GM19328 (cell line): ENCODE results near the gene ANXA4.

Experiments
- ATAC-seq: cut with Tn5 transposase; IDR thresholded peaks from one replicate; pipeline ENCODE4 v1.9.1; 2021; ENCODE audit warnings: mild to moderate bottlenecking, moderate library complexity; ENCODE audit not compliant: unreplicated experiment

Gene ANXA4

DNA sequence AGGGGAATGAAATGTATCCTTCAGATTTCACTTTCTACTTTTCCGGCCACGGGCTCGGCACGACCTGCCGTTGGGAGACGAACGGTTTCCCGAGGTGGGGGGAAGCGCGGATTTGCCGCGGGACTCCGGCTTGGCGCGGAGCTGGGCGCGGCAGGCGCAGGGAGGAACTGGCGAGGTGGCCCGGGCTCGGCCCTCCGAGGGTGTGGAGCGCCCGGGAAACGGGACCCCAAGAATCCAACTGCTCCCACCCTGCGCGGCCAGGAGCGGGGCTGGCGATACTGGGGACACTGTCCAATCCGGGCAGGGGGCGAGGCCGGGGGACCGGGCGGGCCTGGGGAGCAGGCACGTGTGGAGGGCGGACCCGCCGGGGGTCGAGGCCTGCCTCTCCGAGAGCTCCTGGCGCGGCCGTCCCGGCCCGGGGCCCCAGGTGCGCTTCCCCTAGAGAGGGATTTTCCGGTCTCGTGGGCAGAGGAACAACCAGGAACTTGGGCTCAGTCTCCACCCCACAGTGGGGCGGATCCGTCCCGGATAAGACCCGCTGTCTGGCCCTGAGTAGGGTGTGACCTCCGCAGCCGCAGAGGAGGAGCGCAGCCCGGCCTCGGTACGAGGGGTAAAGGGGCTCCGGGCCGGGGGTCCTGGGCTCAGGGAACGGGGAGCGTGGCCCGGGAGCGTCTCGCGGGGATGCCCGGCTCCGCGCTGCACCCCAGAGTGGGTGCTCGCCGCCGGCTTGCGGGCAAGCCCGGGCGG is at the start of gene ANXA4:
ANXA4 (plus strand) TSS at position 560 of the 747 bp plus-strand sequence. CDS start 39,432 bp downstream, outside the sequence.
- peak; percentile 79 for ATAC-seq

DNA sequence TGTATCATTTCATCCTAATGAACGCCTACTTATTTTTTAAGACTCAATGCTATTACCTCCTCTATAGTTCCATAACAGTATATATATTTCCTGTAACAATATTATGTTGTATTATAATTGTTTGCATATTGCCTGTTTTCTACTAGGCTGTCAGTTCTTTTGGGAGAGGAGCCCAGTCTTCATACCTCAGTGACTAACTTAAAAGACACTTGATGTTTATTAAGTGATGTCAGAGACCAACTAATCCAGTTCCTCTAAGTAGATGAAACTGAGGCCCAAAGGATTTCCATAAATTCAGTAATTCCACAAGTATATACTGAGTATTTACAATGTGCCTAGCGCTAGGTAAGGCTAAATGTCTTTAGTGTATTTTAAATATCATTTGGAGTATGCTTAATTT is 49.5 kb upstream of the ANXA4 start:
- no peak for ATAC-seq

DNA sequence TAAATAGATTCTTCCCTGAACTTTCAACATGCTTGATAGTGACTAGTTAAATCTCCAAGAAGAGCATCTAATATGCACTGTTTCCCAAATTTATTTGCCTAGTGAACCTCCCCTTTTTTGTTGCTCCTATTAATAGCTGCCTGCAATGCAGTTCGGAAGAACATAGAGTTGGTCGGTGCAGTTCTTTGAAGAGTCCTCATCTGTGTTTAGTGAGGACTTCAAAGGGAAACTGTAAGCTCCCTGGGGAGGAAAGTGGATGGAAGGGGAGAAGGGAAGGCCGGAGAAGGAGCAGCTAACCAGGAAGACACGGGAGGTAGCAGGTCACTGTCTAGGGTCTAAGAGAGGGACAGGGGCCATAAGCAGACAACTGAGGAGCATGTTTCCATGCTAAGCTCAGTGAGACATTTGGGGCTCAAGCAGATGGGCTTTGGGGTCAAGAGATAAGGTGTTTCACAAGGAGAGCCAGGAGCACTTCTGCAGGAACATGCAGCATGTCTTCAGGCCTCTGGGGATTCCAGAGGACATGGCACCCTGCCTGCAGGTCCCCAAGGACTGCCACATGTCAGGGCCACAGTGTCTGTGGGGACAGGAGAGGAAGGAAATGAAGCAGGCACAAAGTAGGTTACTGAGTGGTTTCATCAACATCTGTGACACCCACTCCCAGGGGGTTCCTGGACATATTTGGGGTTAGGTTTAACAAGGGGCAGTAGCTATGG is 48.7 kb upstream of the ANXA4 start:
- ATAC-seq, result no peak

DNA sequence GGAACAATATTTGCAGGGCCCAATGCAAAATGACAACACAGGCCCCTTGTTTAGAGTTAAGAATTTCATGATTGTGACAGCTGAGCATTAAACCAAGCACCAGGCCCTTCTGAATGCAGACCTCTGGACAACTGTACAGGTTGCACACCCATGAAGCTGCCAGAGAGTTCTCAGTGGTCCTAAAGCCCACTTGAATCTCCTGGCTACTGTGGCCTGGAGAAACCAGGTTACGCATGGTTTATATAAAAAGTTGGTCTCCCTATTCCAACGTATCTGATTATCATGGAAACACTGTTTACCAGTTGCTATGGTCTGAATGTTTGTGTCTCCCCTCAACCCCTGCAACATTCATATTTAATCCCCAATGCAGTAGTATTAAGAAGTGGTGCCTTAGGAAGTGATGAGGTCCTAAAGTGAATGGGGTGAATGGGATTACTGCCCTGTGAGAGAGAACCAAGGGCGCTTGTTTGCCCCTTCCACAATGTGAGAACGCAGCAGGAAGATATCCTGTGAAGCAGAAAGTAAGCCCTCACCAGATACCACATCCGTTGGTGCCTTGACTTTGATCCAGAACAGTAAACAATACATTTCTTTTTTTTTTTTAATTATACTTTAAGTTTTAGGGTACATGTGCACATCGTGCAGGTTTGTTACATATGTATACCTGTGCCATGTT is 48.0 kb upstream of the ANXA4 start:
- no peak for ATAC-seq

DNA sequence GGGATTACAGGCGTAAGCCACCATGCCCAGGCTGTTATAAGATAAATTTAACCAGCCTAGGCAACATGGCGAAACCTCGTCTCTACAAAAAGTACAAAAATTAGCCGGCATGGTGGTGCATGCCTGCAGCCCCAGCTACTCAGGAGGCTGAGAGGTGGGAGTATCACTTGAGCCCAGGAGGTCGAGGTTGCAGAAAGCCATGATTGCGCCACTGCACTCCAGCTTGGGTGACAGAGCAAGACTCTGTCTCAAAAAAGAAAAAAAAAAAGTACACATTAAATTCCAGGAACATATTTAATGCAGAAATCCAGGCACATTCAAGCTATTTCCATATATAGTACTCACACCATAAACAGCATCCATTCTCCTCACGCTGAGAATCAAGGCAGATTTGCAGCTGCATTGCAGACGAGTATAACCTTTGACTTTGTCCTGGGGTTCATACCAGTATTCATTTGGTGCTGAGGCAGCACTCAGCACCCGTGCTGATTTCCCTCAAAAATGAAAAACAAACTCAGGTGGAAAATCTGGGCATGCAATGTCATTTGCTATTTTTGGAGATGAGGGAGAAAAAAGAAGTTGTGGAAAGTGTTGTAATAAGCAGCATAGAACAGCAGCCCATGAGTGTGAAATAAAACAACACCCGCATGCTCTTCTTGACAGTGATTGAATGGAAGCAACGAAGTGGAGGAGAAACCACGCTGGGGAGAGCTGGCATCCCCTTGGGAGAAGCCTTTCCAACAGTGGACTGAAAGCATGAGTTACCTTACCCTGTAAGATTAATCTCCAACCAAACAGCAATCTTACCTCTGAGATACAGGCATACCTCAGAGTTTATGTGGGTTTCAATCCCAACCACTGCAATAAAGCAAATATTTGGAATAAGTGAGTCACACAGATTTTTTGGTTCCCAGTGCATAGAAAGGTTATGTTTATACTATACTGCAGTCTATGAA is 46.8 kb upstream of the ANXA4 start:
- no peak for ATAC-seq

DNA sequence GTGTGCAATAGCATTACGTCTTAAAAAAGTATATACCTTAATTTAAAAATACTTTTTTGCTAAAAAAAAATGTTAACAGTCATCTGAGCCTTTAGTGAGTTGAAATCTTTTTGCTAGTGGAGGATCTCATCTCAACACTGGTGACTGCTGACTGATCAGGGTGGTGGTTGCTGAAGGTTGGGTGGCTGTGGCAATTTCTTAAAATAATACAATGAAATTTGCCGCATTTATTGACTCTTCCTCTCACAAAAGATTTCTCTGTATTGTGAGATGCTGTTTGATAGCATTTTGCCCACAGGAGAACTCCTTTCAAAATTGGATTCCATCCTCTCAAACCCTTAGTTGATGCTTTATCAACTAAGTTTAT is 46.1 kb upstream of the ANXA4 start:
- no peak for ATAC-seq

DNA sequence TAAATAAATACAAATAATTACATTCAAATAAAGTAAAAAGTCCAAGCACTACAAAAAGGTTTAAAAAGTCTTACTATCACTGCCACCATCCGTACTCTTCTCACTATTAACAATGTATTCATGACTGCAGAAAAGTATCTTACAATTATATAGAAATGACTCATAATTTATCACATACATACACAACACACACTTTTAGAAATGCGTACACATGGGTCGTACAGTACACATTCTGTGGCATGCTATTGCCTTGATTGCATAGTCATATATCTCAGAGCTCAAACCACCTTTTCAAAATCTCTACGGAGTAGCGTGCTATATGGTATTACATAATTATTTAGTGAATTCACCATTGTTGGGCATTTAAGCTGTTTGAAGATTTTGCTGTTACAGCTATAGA is 41.6 kb upstream of the ANXA4 start:
- no peak for ATAC-seq

DNA sequence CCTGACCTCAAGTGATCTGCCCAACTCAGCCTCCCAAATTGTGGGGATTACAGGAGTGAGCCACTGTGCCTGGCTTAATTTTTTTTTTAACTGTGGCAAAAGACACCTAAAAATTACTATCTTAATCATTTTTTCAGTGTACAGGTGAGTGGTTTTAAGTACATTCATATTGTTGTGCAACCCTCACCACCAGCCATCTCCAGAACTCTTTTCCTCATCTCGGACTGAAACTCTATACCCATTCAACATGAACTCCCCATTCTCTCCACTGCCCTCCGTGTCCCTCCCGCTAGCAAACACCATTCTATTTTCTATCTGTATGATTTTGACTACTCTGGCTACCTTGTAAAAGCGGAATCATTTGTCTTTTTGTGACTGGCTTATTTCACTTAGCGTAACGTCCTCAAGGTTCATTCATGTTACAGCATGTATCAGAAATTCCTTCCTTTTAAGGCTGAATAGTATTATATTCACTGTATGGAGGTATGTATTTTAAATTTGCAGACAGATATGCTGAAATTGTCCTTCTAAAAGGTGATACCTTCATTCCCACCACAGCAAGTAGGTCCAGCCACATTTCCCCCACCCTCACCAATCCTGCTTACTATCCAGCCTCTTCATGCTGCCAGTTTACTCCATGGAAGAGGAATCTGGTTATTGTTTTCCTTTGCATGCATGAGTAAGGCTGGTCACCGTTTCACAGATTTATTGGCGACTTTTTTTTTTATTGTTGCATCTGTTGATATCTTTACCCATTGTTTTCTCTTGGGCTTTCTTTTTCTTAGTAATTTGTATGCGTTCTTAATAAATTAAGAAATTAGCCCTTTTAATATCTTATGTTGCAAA is 40.6 kb upstream of the ANXA4 start:
- no peak for ATAC-seq

DNA sequence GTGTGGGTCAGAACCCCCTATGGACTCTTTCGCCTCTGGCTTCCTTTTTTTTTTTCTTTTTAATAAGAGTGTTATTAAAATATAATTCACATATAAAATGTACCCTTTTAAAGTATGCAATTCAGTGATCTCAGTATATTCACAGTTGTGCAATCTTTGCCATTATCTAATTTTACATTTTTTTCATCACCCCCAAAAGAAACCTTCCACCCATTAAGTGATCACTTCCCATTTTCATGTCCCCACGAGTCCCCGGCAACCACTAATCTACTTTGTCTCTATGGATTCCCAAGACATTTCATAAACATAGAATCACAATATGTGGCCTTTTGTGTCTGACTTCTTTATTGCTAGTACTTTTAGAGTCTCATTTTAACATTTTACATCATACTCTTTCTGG is 38.7 kb upstream of the ANXA4 start:
- no peak for ATAC-seq

DNA sequence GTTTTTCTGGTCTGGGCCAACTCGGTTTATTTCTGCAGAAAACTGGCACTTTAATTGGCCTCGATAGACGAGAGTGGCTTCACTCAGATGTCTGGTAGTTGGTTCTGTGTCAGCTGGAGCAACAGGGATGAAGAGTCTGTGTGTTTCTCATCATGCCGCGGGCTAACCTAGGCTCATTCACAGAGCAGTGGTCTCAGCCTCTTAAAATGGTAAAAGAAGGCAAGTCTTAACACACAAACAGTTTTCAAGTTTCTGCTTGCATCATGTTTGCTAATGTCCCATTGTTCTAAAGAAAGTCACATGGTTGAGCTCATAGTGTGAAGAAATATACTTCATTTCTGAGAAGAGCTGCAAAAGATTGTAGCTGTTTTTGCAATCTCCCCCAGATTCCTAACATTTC is 37.5 kb upstream of the ANXA4 start:
- ATAC-seq, result no peak

DNA sequence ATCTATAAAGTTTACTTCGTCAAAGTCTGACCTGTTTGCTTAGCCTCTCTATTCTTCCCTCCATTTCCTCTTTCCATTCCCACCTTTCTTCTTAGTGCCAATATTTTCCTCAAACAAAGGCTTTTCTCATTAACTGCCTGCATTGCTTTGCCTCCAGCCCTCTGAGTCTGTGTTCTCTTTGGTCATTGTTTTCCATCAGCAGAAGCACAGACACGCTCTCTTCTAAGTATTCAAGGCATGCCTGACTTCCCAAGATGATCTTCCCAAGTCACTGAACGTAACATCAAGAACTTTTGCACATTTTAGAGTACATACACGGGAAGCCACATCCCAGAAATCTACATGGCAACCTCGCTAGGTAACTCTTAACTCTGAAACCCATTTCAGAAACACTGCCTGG is 32.6 kb upstream of the ANXA4 start:
- ATAC-seq, result no peak

DNA sequence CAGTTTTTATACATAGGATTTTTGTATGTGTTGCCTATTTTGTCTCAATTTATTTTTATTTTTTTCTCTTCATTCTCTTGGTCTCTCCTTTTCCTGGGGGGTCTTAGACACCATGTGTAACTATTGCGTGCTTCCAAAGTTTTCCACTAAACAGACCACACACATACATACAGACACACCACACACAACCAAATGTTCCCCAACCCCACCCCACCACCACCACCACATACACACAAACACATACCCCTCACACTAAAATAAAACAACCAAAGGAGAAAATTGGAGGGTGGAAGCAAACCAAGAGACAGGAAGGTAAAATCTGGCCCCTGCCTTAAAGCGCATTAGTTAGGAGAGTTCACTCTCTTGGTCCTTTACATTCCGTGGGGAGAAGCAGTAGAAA is 30.0 kb upstream of the ANXA4 start:
- no peak for ATAC-seq

DNA sequence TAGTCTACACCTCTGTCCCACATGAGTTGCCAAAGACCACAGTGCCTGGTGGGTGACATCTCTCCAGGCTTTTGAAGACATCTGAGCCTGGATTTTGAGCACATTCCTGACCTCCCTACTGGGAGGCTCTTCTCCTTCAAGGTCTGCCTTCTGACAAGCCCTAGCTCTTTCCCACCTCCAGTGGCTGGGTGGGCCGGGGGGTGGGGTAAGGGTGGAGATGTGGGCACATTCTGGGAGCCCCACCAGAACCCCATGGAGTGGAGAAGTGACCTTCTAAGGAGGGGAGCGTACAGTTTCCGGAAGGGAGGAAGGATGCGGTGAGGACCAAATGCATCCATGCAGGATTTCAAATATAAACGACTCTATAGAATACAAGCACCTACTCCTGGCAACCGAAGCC is 27.9 kb upstream of the ANXA4 start:
- ATAC-seq, result no peak

DNA sequence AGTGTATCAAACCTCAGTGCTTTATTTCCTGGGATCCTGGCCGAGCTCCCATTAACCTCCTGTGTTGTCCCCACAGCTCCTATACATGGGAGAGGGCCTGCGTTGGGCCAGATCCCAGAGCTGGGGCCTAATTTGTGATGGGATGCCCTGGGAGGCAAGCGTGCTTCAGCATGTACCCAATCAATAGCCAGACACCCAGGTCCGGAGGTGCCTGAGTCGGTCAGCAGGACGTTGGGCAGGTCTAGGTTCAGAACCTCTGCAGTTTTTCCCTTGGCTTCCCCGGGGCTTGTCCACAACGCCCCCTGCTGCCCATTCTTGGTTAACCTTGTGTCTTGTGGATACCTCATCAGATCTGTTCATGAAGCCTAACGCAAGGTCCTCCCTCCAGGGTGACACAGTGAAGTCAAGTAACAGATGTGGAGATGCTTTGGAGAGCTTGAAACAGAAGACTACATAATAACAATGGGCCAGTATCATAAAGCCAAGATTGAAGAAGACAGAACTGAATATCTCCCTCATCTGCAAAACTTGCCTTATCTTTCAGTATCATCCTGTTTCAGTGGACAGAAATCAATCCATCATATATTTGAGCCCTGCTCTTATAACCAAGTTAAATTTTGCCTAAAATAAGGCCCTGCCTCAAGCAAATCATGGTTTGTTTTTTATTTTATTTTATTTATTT is 27.3 kb upstream of the ANXA4 start:
- peak; percentile 62 for ATAC-seq

DNA sequence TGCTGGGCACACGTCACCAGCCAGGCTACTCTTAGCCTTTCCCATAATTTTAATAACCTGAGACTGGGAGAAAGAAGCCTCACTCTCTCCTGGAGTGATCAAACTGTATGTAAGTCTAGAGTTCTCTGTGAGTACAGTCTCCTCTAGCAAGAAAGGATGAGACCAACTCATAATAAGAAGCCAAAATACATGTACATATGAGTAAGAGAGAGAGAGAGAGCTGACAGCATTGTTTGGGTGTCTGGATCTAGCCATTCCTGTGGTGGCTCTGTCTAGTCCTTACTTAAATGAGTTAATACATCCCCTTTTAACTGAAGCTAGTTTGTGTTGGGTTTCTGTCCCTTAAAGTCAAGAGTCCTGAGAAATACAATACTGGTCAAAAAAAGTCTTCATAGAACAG is 26.0 kb upstream of the ANXA4 start:
- ATAC-seq, result no peak

DNA sequence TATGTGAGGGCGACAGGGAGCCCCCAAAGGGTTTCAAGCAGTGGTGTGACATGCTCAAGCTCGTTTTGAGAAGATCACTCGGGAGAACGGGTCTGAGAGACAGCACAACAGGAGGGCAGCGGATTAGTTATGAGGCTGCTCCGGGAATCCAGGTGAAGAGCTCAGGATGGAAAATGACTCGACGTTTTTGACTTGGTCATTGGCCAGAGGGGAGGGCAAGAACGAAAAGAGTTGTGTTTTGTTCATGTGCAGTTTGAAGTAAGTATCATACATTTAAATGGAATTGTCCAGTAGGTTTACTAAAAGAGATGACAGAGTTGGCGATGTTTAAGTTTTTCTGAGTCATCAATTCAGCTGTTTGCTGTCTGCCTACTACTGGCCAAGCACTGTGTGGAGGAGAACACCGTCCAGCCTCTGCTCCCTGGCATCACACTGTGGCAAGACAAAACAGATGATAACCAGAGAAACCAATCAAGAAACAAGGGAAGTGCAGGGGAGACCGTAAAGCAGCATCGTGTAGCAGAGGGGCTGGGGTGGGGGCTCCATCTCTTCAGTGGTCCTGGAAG is 25.3 kb upstream of the ANXA4 start:
- no peak for ATAC-seq

DNA sequence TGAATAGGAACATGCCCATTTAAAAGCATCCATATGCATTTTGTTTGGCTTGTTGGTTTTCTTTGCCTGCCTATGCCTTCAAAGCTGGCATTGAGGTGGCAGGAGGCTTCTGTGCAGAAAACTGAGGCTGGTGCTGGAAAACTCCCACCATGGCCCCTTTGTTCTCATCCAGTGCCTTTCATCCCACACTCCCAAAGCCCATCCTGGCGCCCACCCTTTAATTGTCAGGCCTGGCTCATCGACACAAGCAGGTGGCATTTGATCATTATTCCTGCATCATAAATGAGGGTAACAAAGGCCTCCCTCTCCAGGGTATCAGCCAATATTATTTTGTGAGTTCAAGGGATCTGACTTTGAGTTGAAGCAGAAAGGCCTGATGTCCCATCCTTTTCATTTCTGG is 24.7 kb upstream of the ANXA4 start:
- ATAC-seq, result no peak

DNA sequence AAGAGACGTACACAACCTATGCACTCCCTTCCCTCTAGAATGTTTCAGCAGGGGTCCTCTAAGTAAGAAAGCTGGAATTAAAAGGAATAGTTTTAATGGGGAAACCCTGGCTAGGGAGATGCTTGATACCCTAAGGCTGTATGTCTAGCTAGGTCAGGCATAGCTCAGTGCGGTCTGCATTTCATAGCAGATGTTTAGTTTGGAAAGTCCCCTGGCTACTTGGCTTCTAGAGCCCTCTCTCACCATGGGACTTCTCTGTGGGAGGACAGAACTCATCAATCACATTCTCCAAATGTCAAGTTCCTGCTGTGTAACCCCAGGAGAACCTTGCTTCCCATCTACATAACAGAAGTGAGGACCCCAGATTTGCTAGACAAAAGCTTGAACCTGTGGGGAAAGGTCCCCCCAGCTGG is 24.1 kb upstream of the ANXA4 start:
- ATAC-seq, result no peak

DNA sequence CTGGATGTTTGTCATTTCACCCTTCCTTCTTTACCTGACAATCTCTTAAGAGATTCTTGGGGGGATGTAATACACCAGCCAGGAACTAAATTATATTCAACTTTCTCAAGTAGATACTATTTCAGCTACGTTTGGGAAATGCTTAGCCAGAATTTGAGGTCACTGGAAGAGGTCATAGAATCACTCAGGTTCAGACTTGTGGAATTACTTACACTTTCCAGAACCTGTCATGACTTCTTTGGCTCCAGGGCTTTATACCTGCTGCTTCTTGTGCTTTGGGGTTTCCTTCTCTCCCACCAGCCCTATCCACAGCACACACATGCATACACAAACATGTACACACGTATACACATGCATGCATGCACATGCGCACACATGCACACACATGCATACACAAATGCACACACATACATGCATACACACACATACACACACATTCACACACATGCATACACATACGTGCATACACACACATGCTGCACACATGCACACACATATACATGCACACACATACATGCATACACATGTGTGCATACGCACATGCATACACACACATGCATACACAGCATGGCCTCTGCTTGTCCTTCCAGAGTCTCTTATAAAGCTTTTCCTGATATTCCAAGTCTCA is 23.5 kb upstream of the ANXA4 start:
- ATAC-seq, result no peak
